Measurements from ENCODE around the gene ZNF135.

DNA sequence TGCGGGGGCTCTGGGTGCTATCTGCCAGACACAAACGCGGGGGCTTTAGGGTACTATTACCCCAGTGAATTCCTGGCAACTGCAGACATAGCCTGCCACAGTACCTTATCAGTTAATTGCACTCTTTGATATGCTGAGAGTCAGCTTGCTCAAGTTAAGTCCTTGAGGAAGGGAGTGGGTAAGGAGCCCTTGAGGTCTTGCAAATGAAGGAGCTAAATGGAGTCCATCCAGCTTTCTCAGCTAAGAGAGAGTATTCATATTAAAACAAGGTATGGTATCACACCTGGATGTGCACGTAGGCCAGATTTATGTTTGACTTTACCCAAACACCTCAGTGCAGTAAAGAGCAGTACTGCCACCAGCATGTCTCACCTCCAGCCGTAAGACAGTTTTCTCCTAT, 44.9 kb upstream of the ZNF135 start:
- no peak for TF ChIP-seq ZSCAN30 (tag by site-specific recombination; IDR thresholded peaks at IDR 0.05)
- TF ChIP-seq, protein P1, sequence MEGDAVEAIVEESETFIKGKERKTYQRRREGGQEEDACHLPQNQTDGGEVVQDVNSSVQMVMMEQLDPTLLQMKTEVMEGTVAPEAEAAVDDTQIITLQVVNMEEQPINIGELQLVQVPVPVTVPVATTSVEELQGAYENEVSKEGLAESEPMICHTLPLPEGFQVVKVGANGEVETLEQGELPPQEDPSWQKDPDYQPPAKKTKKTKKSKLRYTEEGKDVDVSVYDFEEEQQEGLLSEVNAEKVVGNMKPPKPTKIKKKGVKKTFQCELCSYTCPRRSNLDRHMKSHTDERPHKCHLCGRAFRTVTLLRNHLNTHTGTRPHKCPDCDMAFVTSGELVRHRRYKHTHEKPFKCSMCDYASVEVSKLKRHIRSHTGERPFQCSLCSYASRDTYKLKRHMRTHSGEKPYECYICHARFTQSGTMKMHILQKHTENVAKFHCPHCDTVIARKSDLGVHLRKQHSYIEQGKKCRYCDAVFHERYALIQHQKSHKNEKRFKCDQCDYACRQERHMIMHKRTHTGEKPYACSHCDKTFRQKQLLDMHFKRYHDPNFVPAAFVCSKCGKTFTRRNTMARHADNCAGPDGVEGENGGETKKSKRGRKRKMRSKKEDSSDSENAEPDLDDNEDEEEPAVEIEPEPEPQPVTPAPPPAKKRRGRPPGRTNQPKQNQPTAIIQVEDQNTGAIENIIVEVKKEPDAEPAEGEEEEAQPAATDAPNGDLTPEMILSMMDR (tag by site-specific recombination; IDR thresholded peaks at IDR 0.05) = no peak
- TF ChIP-seq, protein P2, sequence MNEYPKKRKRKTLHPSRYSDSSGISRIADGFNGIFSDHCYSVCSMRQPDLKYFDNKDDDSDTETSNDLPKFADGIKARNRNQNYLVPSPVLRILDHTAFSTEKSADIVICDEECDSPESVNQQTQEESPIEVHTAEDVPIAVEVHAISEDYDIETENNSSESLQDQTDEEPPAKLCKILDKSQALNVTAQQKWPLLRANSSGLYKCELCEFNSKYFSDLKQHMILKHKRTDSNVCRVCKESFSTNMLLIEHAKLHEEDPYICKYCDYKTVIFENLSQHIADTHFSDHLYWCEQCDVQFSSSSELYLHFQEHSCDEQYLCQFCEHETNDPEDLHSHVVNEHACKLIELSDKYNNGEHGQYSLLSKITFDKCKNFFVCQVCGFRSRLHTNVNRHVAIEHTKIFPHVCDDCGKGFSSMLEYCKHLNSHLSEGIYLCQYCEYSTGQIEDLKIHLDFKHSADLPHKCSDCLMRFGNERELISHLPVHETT (tag by site-specific recombination; IDR thresholded peaks at IDR 0.05) = no peak
- TF ChIP-seq, protein P3, sequence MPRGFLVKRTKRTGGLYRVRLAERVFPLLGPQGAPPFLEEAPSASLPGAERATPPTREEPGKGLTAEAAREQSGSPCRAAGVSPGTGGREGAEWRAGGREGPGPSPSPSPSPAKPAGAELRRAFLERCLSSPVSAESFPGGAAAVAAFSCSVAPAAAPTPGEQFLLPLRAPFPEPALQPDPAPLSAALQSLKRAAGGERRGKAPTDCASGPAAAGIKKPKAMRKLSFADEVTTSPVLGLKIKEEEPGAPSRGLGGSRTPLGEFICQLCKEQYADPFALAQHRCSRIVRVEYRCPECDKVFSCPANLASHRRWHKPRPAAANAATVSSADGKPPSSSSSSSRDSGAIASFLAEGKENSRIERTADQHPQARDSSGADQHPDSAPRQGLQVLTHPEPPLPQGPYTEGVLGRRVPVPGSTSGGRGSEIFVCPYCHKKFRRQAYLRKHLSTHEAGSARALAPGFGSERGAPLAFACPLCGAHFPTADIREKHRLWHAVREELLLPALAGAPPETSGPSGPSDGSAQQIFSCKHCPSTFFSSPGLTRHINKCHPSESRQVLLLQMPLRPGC (tag by site-specific recombination; IDR thresholded peaks at IDR 0.05) = no peak
- TF ChIP-seq ZNF292 (tag by site-specific recombination; IDR thresholded peaks at IDR 0.05; ENCODE audit: borderline replicate concordance, low read depth) = no peak
- TF ChIP-seq ZNF830 (tag by site-specific recombination; IDR thresholded peaks at IDR 0.05; ENCODE audit: low read depth) = no peak

Data from HEK293 (cell line).